GM12865 (cell line): ENCODE data around the gene SLC35E3.
"Not testable (repeated sequence)": the region's sequence is repeated elsewhere in the genome, so short reads cannot be mapped to it uniquely, and the experiment has no call there.

Experiments
- DNase-seq: peaks from one replicate; pipeline ENCODE4 v3.0.0; 2010; ENCODE audit warnings: low read depth
- H3K4me3 ChIP-seq: 2 replicates; pipeline ENCODE4 v1.5.1; 2011; ENCODE audit warnings: mild to moderate bottlenecking, low read depth, low read length, control low read depth
- TF ChIP-seq, protein P1 (sequence below): IDR thresholded peaks from 2 replicates; pipeline ENCODE4 v1.5.1; 2011; ENCODE audit warnings: low read length, control low read depth, low read depth, inconsistent platforms; ENCODE audit not compliant: insufficient read depth; ENCODE audit errors: missing control alignments

Gene SLC35E3

DNA sequence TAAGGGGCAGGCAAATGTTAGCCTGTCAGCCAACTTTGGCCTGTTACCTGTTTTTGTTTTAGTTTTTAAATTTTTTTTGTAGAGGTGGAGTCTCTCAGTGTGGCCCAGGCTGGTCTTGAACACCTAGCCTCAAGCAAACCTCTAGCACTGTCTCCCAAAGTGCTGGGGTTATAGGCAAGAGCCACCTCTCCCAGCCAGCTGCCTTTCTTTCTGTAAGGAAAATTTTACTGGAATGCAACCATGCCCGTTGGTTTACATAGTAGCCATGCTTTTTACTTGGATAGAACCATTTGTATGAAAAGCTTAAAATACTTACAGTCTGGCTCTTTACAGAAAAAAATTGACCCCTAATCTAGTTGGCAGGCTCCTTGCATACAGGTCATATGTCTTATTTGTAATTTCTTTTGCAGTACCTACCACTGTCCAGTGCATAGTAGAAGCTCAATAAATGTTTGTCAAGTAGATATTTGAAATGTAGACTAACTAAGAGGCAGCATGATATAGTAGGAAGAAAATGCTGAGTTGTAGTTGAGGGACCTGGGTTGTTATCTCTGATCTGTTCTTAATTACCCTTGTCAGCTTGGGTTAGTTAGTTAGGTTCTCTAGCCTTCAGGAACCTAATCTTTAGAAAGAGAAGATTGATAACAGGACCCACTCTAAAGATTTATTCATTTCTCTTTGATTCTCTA is 66.7 kb downstream of the SLC35E3 start:
- DNase-seq: no peak
- H3K4me3 ChIP-seq: peak overlapping the region; percentile 93
- TF ChIP-seq, protein P1, sequence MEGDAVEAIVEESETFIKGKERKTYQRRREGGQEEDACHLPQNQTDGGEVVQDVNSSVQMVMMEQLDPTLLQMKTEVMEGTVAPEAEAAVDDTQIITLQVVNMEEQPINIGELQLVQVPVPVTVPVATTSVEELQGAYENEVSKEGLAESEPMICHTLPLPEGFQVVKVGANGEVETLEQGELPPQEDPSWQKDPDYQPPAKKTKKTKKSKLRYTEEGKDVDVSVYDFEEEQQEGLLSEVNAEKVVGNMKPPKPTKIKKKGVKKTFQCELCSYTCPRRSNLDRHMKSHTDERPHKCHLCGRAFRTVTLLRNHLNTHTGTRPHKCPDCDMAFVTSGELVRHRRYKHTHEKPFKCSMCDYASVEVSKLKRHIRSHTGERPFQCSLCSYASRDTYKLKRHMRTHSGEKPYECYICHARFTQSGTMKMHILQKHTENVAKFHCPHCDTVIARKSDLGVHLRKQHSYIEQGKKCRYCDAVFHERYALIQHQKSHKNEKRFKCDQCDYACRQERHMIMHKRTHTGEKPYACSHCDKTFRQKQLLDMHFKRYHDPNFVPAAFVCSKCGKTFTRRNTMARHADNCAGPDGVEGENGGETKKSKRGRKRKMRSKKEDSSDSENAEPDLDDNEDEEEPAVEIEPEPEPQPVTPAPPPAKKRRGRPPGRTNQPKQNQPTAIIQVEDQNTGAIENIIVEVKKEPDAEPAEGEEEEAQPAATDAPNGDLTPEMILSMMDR: no peak

DNA sequence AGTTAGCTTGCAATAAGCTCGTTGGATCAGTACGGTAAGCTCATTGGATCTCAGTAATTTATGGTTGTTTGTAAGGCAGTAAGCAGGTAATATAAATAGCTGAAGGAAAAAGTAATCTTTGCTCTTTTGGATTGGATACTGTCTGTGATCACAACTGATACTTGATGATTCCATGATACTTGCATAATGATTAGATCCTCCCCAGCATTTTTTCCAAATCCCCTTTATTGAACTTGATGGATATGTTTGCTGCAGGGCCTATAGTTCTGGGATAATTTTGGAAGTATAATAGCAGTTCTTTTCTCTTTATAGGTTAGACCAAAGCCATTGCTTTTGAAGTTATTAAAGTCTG is 67.2 kb downstream of the SLC35E3 start:
- peak overlapping the region; percentile 8; the same call in 1 of the 2 replicates for H3K4me3 ChIP-seq
- TF ChIP-seq, protein P1: no peak
- DNase-seq: no peak

DNA sequence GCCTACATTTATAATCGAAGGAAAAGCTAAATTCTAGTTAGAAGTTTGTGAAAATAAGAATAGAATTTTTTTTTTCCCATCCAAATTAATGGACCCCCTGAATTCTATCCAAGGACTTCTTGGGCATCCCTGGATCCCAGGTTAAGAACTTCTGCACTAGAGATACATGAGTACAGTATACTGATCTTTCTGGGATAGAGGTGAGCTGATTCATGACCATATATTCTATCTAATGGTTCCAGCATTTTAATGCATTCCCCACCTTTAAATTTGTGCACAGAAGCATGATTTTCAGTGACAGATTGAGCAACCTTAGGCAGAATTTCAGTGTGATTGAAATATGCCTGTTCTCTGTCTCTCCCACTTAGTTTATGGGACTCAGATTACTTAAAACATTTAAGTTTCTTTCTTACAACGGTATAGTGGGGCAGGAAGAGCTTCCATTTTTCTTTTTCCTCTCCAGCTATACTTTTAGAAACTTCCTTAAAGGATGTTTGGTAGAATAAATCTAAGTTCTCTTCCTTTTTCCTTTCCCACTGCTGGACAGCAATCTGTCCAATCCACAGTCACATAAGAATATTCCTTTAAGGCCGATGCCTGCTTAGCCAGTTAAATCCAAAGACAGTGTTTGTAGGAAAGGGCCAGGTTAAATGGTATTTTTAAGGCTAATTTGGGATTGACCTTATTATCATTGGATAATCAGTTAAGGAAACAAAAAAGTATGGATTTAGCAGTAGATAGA is 68.7 kb downstream of the SLC35E3 start:
- no peak overlapping the region for H3K4me3 ChIP-seq
- no peak for DNase-seq
- TF ChIP-seq, protein P1: no peak

DNA sequence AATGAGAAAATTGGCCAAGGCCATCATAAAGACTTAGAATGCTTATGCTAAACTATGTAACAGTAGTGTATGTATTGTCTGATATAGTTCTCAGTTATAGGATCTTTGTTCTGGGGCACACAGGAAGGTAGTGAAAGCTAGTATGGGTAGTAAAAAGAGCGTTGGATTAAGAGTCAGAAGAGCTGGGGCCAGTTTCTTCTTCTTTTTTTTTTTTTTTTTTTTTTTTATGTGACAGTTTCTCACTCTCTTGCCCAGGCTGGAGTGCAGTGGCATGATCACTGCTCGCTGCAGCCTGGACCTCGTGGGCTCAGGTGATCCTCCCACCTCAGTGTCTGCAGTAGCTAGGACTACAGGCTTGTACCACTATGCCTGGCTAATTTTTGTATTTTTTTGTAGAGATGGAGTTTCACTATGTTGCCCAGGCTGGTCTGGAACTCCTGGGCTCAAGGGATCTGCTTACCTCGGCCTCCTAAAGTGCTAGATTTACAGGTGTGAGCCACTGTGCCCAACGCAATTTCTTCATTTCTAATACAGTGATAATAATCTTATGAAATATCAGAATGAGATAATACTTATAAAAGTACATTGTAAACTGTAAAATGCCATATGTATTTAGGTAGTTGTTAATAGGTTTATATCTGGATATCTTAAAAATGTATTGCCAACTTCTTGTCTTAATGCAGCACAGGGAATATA is 69.4 kb downstream of the SLC35E3 start:
- no peak for DNase-seq
- TF ChIP-seq, protein P1: no peak

DNA sequence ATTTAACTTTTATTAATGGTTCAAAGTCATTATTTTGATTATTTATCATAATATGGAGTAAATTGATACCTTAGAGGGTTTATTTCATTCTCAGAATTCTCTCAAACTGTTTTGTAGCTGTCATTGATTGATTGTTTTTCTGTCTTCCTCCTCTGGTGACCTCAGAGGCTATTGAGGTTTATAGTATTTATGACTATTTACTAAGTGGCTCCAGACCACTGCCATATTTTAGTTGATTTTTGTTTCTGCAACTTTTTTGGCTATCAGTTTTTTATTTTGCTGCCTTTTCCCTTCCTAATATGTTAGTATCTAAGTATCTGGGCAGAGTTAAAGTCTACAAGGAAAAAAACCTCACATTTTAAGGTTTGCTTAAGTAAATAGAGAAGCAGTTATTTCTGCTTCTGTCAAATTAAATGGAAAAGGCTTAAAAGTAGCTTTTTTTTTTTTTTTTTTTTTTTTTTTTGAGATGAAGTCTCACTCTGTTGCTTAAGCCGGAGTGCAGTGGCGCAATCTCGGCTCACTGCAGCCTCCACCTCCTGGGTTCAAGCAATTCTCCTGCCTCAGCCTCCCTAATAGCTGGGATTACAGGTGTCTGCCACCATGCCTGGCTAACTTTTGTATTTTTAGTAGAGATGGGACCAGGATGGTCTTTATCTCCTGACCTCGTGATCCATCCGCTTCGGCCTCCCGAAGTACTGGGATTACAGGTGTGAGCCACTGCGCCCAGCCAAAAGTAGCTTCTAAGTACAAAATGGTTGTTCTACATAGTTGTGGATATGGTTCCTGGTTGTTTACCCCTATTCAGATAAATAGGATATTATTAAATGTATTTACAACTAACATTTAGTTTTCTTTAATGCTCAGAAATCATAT is 70.2 kb downstream of the SLC35E3 start:
- no peak overlapping the region for H3K4me3 ChIP-seq
- TF ChIP-seq, protein P1: no peak
- DNase-seq: no peak

More for the DNA sequence above, 69.4 kb downstream of the SLC35E3 start:
- H3K4me3 ChIP-seq: no peak overlapping the region

DNA sequence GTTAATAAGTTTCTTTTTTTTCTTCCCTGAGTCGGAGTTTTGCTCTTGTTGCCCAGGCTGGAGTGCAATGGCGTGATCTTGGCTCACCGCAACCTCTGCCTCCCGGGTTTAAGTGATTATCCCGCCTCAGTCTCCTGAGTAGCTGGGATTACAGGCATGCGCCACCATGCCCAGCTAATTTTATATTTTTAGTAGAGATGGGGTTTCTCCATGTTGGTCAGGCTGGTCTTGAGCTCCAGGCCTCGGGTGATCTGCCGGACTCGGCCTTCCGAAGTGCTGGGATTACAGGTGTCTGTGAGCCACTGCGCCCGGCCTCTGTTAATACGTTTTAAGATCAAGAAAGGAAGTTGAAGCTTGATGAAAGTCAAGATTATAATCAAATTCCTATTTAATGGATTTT is 73.5 kb downstream of the SLC35E3 start:
- DNase-seq, H3K4me3 ChIP-seq: not testable (repeated sequence)
